BLaER1 treated with 17β-estradiol and CSF1 and Interleukin-3, amounts not matched to agents 10 nM and 100 nM (cell line): ENCODE data around the gene SEMA4C.

ENCODE experiments used
- H3K27ac ChIP-seq, 11 experiments: shearing (Covaris generic); formaldehyde crosslinking; 2 replicates each; pipeline ENCODE4 v1.8.1; 2022
- H3K27me3 ChIP-seq, 11 experiments: shearing (Covaris generic); formaldehyde crosslinking; 2 replicates each; pipeline ENCODE4 v1.8.1; 2022
- H3K36me3 ChIP-seq, 11 experiments: shearing (Covaris generic); formaldehyde crosslinking; 2 replicates each; pipeline ENCODE4 v1.8.1; 2022
- H3K4me1 ChIP-seq, 10 experiments: shearing (Covaris generic); formaldehyde crosslinking; 2 replicates each; pipeline ENCODE4 v1.8.1; 2022
- H3K4me2 ChIP-seq, 11 experiments: shearing (Covaris generic); formaldehyde crosslinking; 2 replicates each; pipeline ENCODE4 v1.8.1; 2022
- H3K4me3 ChIP-seq, 10 experiments: shearing (Covaris generic); formaldehyde crosslinking; 2 replicates each; pipeline ENCODE4 v1.8.1; 2022
- H3K9ac ChIP-seq, 11 experiments: shearing (Covaris generic); formaldehyde crosslinking; 2 replicates each; pipeline ENCODE4 v1.8.1; 2022
- H3K9me3 ChIP-seq, 11 experiments: shearing (Covaris generic); formaldehyde crosslinking; replicated peaks in 1 of 11; 2 replicates each; pipeline ENCODE4 v1.8.1; 2022
- H4K20me1 ChIP-seq, 11 experiments: shearing (Covaris generic); formaldehyde crosslinking; 2 replicates each; pipeline ENCODE4 v1.8.1; 2022
- Cebpa-rat ChIP-seq, 11 experiments: shearing (Covaris generic); IDR thresholded peaks; 2 replicates each; pipeline ENCODE4 v1.8.1; 2022

Gene SEMA4C

DNA sequence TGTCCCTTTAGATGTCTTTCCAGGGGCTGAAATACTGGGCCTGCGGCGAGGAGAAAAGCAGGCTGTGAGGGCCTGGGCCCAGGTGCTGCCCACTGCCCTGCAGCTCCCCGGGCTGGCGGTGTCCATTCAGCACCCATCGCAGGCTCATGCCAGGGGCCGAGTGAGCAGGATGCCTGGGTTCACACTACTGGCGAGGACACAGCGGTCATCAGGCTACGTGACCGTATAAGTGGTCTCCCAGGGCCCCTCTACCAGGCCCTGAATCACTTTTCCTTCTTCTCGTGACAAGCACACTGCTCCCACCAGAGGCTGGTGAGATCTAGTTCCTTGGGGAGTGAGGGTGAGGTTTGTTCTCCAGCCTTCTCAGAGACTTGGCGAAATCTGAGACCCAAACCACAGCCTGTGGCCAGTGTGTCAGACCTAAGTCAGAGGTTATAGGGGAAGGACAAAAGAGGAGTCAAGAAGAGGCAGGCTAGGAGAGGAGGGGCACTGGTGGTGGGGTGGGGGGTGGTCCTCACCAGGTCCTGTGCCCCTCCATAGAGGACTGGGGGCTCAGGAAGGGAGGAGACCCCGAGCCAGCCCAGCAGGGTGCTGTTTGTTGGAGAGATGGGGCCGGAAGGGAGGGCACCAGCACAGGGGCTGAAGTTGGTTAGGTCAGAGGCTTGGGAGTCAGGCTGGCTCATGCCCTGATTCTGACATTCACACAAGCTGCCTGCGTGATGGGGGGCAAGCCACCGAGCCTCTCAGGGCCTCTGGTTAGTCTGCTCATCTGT is 6.6 kb upstream of the SEMA4C start:
- no peak for TF ChIP-seq Cebpa-rat (IDR thresholded peaks at IDR 0.05)
- Histone ChIP-seq H3K9ac (peak overlapping the region in 9 of 11 experiments; percentile 1 to 66 (median 47); a peak in 15 of 22 replicates), H3K27ac (peak overlapping the region in 8 of 11 experiments; percentile 41 to 68 (median 48); a peak in 15 of 22 replicates), H3K27me3 (peaks cover 0 to 42% (median 0%) of the 10 kb centered on the region in 11 experiments; a peak in 5 of 22 replicates), H3K9me3 (no peaks in the 10 kb centered on the region), H3K4me3 (no peak overlapping the region), H3K4me2 (peak overlapping the region; percentile 72 to 97 (median 88)), H3K4me1 (peaks cover 71 to 89% (median 88%) of the 10 kb centered on the region in 10 experiments), H3K36me3 (no peaks in the 10 kb centered on the region), H4K20me1 (peaks cover 0 to 51% (median 0%) of the 10 kb centered on the region in 11 experiments; a peak in 3 of 22 replicates)

DNA sequence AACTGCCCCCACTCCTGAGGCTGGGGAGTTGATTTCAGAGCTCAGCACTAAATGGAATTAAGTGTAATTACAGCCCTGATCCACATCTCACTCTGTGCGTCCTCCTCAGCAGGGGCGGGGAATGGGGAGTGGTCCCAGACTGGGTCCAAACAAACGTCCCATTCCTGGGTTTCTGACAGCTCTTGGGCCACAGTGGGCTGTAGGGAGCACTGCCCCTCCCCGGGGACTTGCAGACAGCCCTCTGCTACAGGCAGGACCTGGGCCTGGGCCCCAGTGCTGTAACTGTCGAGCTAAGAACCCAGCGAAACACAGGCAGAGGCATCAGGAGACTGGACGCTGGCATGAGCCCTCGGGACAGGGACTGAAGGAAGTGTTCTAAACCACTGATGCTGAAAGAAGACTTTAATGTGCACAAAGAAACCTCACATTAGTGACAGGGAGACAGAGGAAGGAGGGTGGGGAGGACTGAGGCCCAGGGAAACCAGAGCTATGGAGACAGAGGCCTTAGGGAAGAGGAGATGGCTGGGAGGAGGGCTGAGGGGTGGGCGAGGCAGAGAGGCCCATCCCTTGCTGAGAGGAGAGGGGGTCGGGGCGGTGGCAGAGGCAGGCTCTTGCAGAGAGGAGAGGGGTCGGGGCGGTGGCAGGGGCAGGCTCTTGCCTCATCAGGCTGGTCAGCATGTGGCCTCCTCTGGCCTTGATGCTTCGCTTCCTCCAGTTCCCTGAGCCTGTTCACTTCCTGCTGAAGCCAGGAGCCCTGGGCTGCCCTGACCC is 5.8 kb upstream of the SEMA4C start:
- H3K9me3 ChIP-seq: no peaks in the 10 kb centered on the region
- no peak for TF ChIP-seq Cebpa-rat (IDR thresholded peaks at IDR 0.05)
- H4K20me1 ChIP-seq: peaks cover 0 to 54% (median 0%) of the 10 kb centered on the region in 11 experiments; a peak in 4 of 22 replicates
- H3K36me3 ChIP-seq: no peaks in the 10 kb centered on the region
- H3K4me3 ChIP-seq: no peak overlapping the region
- peak overlapping the region; percentile 72 to 97 (median 88) for H3K4me2 ChIP-seq
- peak overlapping the region in 8 of 11 experiments; percentile 41 to 68 (median 48); a peak in 15 of 22 replicates for H3K27ac ChIP-seq
- peaks cover 0 to 40% (median 0%) of the 10 kb centered on the region in 11 experiments; a peak in 8 of 22 replicates for H3K27me3 ChIP-seq
- peak overlapping the region in 10 of 11 experiments; percentile 1 to 66 (median 47); a peak in 16 of 22 replicates for H3K9ac ChIP-seq
- peaks cover 67 to 89% (median 86%) of the 10 kb centered on the region in 10 experiments for H3K4me1 ChIP-seq

DNA sequence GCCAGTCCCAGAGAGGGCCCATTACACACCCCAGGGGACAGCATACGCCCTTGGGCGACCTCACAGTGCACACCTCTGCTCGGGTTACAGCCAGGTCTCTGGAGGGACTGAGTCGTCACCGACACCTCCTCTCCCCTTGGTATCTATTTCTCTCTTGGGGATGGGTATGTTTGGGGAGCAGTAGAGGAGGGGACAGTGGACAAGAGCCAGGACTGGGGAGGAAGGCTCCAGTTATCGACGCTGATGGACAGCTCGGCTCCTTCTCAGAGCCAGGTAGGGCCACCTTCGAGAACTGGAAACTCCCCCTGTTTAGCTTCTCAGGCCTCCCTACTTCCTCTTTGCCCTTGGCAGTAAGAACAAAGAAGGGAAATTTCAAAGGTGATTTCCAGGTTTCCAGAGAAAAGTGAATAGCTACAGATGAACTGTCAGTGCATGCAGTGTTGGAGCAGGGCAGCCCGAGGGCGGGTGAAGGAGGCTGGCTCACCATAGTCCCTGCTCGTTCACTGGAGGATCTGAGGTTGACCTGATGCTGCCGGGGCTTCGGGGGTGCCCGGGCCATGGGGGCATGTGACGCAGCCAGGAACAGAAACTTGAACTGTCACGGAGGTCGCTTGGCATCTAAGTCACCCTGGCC is 4.4 kb upstream of the SEMA4C start:
- Histone ChIP-seq H3K4me3 (no peak overlapping the region; a peak in 1 of 20 replicates), H3K27ac (peak overlapping the region in 4 of 11 experiments; percentile 18 to 66 (median 42); a peak in 6 of 22 replicates), H3K9me3 (no peaks in the 10 kb centered on the region), H3K4me1 (peaks cover 67 to 82% (median 78%) of the 10 kb centered on the region in 10 experiments), H3K4me2 (peak overlapping the region; percentile 72 to 97 (median 88)), H3K27me3 (peaks cover 0 to 53% (median 0%) of the 10 kb centered on the region in 11 experiments; a peak in 8 of 22 replicates), H4K20me1 (peaks cover 0 to 58% (median 0%) of the 10 kb centered on the region in 11 experiments; a peak in 3 of 22 replicates), H3K36me3 (no peaks in the 10 kb centered on the region), H3K9ac (peak overlapping the region in 3 of 11 experiments; percentile 28 to 47 (median 31); a peak in 3 of 22 replicates)
- TF ChIP-seq Cebpa-rat (IDR thresholded peaks at IDR 0.05): no peak

DNA sequence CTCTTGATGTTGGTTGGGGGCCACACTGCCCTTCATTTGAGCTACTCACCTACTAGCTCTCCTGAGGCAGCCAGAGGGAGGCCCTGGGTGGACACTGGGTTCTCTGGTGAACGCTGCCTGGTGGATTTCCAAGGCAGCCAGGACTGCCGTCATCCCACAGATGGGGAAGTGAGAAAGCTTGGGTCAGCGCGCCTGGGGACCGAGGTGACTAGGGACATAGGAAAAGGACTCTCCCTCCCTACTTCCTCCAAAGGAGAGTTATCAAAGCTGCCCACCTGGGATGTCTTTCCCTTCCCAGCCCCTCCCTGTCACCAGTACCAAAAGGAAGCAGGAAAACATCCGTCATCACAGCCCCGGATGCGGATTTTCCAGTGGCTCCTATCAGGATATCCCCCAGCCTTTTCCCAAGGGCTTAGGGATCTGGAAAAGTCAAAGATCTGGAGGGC is 3.8 kb upstream of the SEMA4C start:
- Histone ChIP-seq H3K9ac (0 out of 22 replicates have a peak overlapping the region, but pooled peaks of 2 of the 11 experiments have one; percentile 28 to 47), H3K4me3 (no peak overlapping the region), H3K4me1 (peaks cover 67 to 78% (median 72%) of the 10 kb centered on the region in 10 experiments), H3K36me3 (no peaks in the 10 kb centered on the region), H4K20me1 (peaks cover 0 to 58% (median 0%) of the 10 kb centered on the region in 11 experiments; a peak in 3 of 22 replicates), H3K9me3 (no peaks in the 10 kb centered on the region), H3K27me3 (peaks cover 0 to 52% (median 0%) of the 10 kb centered on the region in 11 experiments; a peak in 8 of 22 replicates), H3K27ac (peak overlapping the region in 2 of 11 experiments; percentile 6 to 42; a peak in 1 of 22 replicates), H3K4me2 (peak overlapping the region; percentile 72 to 97 (median 88))
- TF ChIP-seq Cebpa-rat (IDR thresholded peaks at IDR 0.05): no peak

DNA sequence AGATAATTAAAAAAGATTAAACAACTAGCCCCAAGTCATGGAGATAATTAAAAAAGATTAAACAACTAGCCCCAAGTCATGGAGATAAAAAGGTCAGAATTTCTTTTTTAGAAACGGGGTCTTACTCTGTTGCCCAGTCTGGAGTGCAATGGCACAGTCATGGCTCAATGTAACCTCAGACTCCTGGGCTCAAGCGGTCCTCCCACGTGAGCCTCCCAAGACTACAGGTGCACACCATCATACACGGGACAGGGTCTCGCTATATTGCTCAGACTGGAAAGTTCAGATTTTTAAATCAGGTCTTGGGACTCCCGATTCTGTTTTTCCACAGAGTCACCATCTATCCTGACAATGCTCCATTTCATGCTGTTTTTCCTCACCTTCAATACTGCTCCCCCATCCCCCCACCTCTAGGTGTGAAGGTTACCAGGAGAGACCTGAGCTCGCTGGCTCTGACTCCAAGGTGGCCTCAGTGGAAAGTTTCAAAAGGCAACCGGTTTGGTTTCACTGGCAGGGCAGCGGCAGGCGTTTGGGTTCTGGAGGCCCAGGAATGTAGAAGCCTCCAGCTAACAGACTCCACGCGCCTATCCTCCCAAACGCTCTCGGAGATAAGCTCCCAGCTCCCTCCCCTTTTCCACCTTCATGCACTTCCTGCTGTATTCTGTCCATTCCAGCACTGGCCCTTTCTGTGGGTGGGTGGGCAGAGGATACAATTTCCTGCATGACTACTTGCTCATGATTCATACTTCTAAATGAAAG is 2.9 kb upstream of the SEMA4C start:
- no peaks in the 10 kb centered on the region for H3K36me3 ChIP-seq
- no peak for TF ChIP-seq Cebpa-rat (IDR thresholded peaks at IDR 0.05)
- H3K9ac ChIP-seq: no peak overlapping the region
- peaks cover 63 to 74% (median 65%) of the 10 kb centered on the region in 10 experiments for H3K4me1 ChIP-seq
- peak overlapping the region; percentile 72 to 97 (median 88); a peak in 20 of 22 replicates for H3K4me2 ChIP-seq
- no peak overlapping the region for H3K4me3 ChIP-seq
- H3K9me3 ChIP-seq: no peaks in the 10 kb centered on the region
- H3K27me3 ChIP-seq: peaks cover 0 to 43% (median 0%) of the 10 kb centered on the region in 11 experiments; a peak in 8 of 22 replicates
- no peak overlapping the region for H3K27ac ChIP-seq
- H4K20me1 ChIP-seq: peaks cover 0 to 51% (median 0%) of the 10 kb centered on the region in 11 experiments; a peak in 7 of 22 replicates

DNA sequence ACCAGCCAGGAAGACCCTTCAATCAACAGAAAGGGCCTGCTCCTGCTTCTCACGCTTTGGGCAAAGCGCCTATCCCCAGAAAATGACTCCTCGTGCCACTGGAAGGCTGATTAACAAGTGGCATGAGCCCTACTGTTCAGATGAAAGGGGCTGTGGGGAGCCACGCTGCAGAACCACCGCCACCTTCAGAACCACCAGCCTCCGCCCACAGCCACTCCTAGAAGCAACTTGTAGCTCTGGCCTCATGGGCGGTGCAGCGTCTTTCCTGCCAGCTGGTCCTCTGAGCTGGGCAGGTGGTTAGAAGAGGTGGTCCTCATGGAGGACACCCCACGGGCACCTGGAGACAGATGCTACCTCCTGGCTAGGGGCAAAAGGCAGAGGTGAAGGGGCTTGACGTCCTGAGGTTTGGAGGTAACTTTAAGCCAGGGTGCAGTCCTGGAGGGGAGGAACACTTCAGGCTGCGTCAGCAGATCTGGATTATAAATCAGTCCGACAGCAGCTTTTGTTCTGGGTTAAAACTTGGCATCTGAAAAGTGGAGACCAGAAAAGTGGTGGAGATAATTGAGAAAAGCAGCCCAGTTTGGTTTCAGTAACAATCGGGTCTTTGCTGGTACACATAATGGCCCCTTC is 861 bp upstream of the SEMA4C start:
- Histone ChIP-seq H3K9ac (peak overlapping the region in 10 of 11 experiments; percentile 90 to 99 (median 94); a peak in 16 of 22 replicates), H3K27ac (peak overlapping the region in 7 of 11 experiments; percentile 95 to 99 (median 96); a peak in 9 of 22 replicates), H4K20me1 (peaks cover 8 to 58% (median 19%) of the 10 kb centered on the region in 11 experiments; a peak in 21 of 22 replicates), H3K4me3 (peak overlapping the region; percentile 73 to 96 (median 92); a peak in 19 of 20 replicates), H3K27me3 (peaks cover 0 to 30% (median 0%) of the 10 kb centered on the region in 11 experiments; a peak in 8 of 22 replicates), H3K9me3 (no peaks in the 10 kb centered on the region), H3K36me3 (peaks cover 2 to 18% (median 6%) of the 10 kb centered on the region in 11 experiments; a peak in 21 of 22 replicates), H3K4me2 (peak overlapping the region; percentile 80 to 100 (median 95)), H3K4me1 (peaks cover 63 to 74% (median 65%) of the 10 kb centered on the region in 10 experiments)
- TF ChIP-seq Cebpa-rat (IDR thresholded peaks at IDR 0.05): no peak

DNA sequence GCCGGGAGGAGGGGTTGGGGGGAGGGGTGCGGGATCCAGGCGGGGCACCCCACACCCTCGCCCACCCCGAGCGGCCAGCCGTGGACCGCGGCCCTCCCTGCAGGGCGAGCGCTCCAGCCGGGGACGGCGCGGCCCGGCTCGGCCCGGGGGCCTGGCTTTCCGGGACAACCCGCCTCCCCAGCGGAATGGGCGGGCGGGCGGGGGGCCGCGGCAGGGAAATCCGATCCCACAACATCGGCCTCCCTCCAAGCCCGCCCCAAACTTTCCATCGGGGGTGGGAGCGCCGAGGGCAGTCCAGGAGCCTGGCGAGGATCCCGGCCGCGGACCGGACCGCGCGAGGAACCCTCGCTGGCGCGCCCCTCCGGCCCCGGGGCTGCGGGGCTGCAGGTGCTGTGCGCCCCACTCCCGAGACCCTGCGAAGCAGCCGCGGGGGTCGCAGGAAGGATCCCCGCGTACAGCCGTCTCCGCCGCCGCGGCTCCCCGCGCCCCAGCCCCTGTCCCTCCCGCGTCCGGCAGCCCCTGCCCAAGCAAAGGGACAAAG is 529 bp downstream of the SEMA4C start:
- H3K27ac ChIP-seq: peak overlapping the region; percentile 85 to 99 (median 96); a peak in 21 of 22 replicates
- H3K27me3 ChIP-seq: peaks cover 0 to 19% (median 0%) of the 10 kb centered on the region in 11 experiments; a peak in 8 of 22 replicates

More for the DNA sequence above, 529 bp downstream of the SEMA4C start:
- Histone ChIP-seq H3K4me1 (peaks cover 63 to 74% (median 65%) of the 10 kb centered on the region in 10 experiments), H3K9me3 (no peaks in the 10 kb centered on the region), H3K9ac (peak overlapping the region; percentile 90 to 99 (median 93)), H3K4me3 (peak overlapping the region; percentile 73 to 96 (median 92)), H4K20me1 (peaks cover 22 to 60% (median 33%) of the 10 kb centered on the region in 11 experiments; a peak in 21 of 22 replicates), H3K36me3 (peaks cover 15 to 32% (median 20%) of the 10 kb centered on the region in 11 experiments), H3K4me2 (peak overlapping the region; percentile 92 to 100 (median 99))
- TF ChIP-seq Cebpa-rat (IDR thresholded peaks at IDR 0.05): no peak
